B cell (primary cell): Measurements from ENCODE around the gene RPP30. TPM values are rescaled to one million over a fixed set of nuclear protein-coding genes. Genes with fewer than 3 reads are reported as not detected.

Experiments
- ATAC-seq: fragments of 200-7000 bp; cut with Tn5 transposase; one replicate; pipeline ENCODE4 v1.10.0; 2021; ENCODE audit warnings: low read depth, mild to moderate bottlenecking, moderate number of reproducible peaks, moderate library complexity
- CTCF ChIA-PET: fragments of 350-600 bp; sonication (Branson Sonifier 250); formaldehyde crosslinking; loops from one replicate; lab custom pipeline; 2021; ENCODE audit warnings: antibody characterized with exemption, inconsistent platforms; lab: Charles Lee
- POLR2A ChIA-PET: fragments of 350-600 bp; sonication (Branson Sonifier 250); formaldehyde crosslinking; loops from one replicate; lab custom pipeline; 2021; ENCODE audit warnings: antibody characterized with exemption; lab: Charles Lee
- DNase-seq: peaks from one replicate; pipeline ENCODE4 v3.0.0; 2013
- H2AFZ ChIP-seq: 2 replicates; pipeline ENCODE4 v1.6.1; 2012; ENCODE audit warnings: mild to moderate bottlenecking, low read depth, low read length; ENCODE audit not compliant: insufficient read depth, poor library complexity, severe bottlenecking
- H3K27ac ChIP-seq, 2 donors: 1 replicate in 1 of 2; 2 replicates in 1 of 2; pipeline ENCODE4 v1.5.1; 2012 to 2013; ENCODE audit warnings: low read length in 2 of 2, mild to moderate bottlenecking in 2 of 2, moderate library complexity in 1 of 2
- H3K27me3 ChIP-seq, 4 experiments: fragments of 200-600 bp in 1 of 4; sonication (generic) in 1 of 4; replicated peaks in 1 of 4; 1 replicate in 2 of 4; 2 replicates in 2 of 4; pipeline versions ENCODE4 v1.6.1 to v1.7.0; 2013 to 2016; ENCODE audit warnings: low read length in 3 of 4, mild to moderate bottlenecking in 2 of 4, mixed read lengths in 1 of 4, moderate library complexity in 1 of 4; ENCODE audit not compliant: insufficient read depth in 4 of 4, control insufficient read depth in 3 of 4; ENCODE audit errors: control extremely low read depth in 1 of 4
- H3K36me3 ChIP-seq, 2 experiments: replicated peaks in 1 of 2; 1 replicate in 1 of 2; 2 replicates in 1 of 2; pipeline versions ENCODE4 v1.6.1 to v1.7.1; 2013; ENCODE audit warnings: low read length in 1 of 2; ENCODE audit not compliant: insufficient read depth in 2 of 2, control insufficient read depth in 1 of 2; ENCODE audit errors: control extremely low read depth in 1 of 2, extremely low read depth in 1 of 2
- H3K4me1 ChIP-seq, 2 donors: fragments of 200-600 bp in 1 of 2; sonication (generic) in 1 of 2; 1 replicate in 1 of 2; 2 replicates in 1 of 2; pipeline versions ENCODE4 v1.5.1 to v1.6.1; 2013 to 2017; ENCODE audit warnings: low read length in 2 of 2; ENCODE audit not compliant: control insufficient read depth in 2 of 2, insufficient read depth in 2 of 2
- H3K4me2 ChIP-seq: replicated peaks from 2 replicates; pipeline ENCODE3; 2012; ENCODE audit warnings: mild to moderate bottlenecking, low read depth, low read length; ENCODE audit not compliant: poor library complexity, severe bottlenecking
- H3K4me3 ChIP-seq, 5 experiments: fragments of 200-600 bp in 1 of 5; sonication (generic) in 1 of 5; 1 replicate in 3 of 5; 2 replicates in 2 of 5; pipeline versions ENCODE4 v1.5.1 to v1.7.0; 2011 to 2016; ENCODE audit warnings: low read length in 4 of 5, mild to moderate bottlenecking in 4 of 5, low read depth in 2 of 5, control low read depth in 1 of 5, moderate library complexity in 1 of 5; ENCODE audit not compliant: insufficient read depth in 1 of 5; ENCODE audit errors: control extremely low read depth in 1 of 5, extremely low read depth in 1 of 5
- H3K79me2 ChIP-seq: fragments of 200-600 bp; sonication (generic); one replicate; pipeline ENCODE4 v1.6.0; 2016; ENCODE audit warnings: low read length; ENCODE audit not compliant: control insufficient read depth, insufficient read depth
- H3K9ac ChIP-seq: fragments of 200-600 bp; sonication (generic); 2 replicates; pipeline ENCODE4 v1.6.1; 2017; ENCODE audit warnings: mild to moderate bottlenecking, low read length, moderate library complexity
- H3K9me3 ChIP-seq, 3 donors: one replicate each; pipeline versions ENCODE4 v1.6.1 to v1.7.1; 2013; ENCODE audit warnings: low read length in 2 of 3; ENCODE audit not compliant: control insufficient read depth in 2 of 3, insufficient read depth in 1 of 3; ENCODE audit errors: control extremely low read depth in 1 of 3
- H4K20me1 ChIP-seq: 2 replicates; pipeline ENCODE4 v1.6.0; 2012; ENCODE audit warnings: mild to moderate bottlenecking, low read length; ENCODE audit not compliant: insufficient read depth, control insufficient read depth, poor library complexity, severe bottlenecking
- H3K27ac Mint-ChIP-seq: one replicate; pipeline ENCODE4 v1.8.0; 2021; ENCODE audit warnings: mixed read lengths
- H3K27me3 Mint-ChIP-seq: one replicate; pipeline ENCODE4 v1.8.0; 2021; ENCODE audit warnings: mixed read lengths
- H3K4me1 Mint-ChIP-seq: one replicate; pipeline ENCODE4 v1.8.0; 2021; ENCODE audit warnings: mixed read lengths
- H3K4me3 Mint-ChIP-seq: one replicate; pipeline ENCODE4 v1.8.0; 2021; ENCODE audit warnings: mixed read lengths
- H3K9me3 Mint-ChIP-seq: one replicate; pipeline ENCODE4 v1.8.0; 2022; ENCODE audit warnings: mixed read lengths; ENCODE audit not compliant: insufficient read depth
- CTCF ChIP-seq: fragments of 200-600 bp; IDR thresholded peaks from one replicate; pipeline ENCODE4 v1.8.0; 2022; ENCODE audit warnings: antibody characterized with exemption, mild to moderate bottlenecking
- EZH2 ChIP-seq: IDR thresholded peaks from 2 replicates; pipeline ENCODE4 v1.6.1; 2012; ENCODE audit warnings: borderline replicate concordance, low read depth, mild to moderate bottlenecking, moderate library complexity, low read length; ENCODE audit not compliant: insufficient read depth, poor library complexity, severe bottlenecking
- WGBS: methylation state at CpG from one replicate; pipeline ENCODE4 v1.1.5; 2013; ENCODE audit warnings: missing lambda C conversion rate; ENCODE audit not compliant: insufficient coverage; 5-methylcytosine and 5-hydroxymethylcytosine counted together
- intact Hi-C: fragments of 100-400 bp; cut with micrococcal nuclease; formaldehyde crosslinking; loops from one replicate; pipeline ENCODE4 v1.10.0; 2022
- polyA plus RNA-seq: library from polyadenylated mRNA; depleted of rRNA; stranded (reverse); fragments of >200 nt; gene quantifications from 2 replicates; pipeline ENCODE4 v1.2.3, GENCODE V29; 2012
- total RNA-seq, 2 donors: library from RNA; stranded (reverse); fragments of 120-200 nt in 1 of 2; gene quantifications; 1 replicate in 1 of 2; 2 replicates in 1 of 2; pipeline versions ENCODE4 v1.2.3 to v1.2.4, GENCODE V29; 2013 to 2022

Gene RPP30
- total and polyA plus RNA-seq, 2 donors (not counting 1 experiment from before 2014, with no cell fraction given): 28.2 to 41.7 TPM

GRCh38 chr10:90889636-90890035 lies 17.9 kb downstream of the RPP30 start:
- Histone ChIP-seq H3K4me3 (no peak overlapping the region), H3K27ac (no peak overlapping the region), H3K4me2 (no peak overlapping the region), H3K27me3 (no peaks in the 10 kb centered on the region), H2AFZ (no peak overlapping the region), H3K9ac (no peak overlapping the region), H3K9me3 (no peaks in the 10 kb centered on the region), H3K4me1 (no peaks in the 10 kb centered on the region), H3K79me2 (no peaks in the 10 kb centered on the region), H4K20me1 (no peaks in the 10 kb centered on the region), H3K36me3 (peaks cover 0 to 81% of the 10 kb centered on the region in 2 experiments)
- DNase-seq (no peak), ATAC-seq (no peak)
- no peak overlapping the region for H3K27ac Mint-ChIP-seq
- no peak for TF ChIP-seq EZH2
- no peak for TF ChIP-seq CTCF
- POLR2A ChIA-PET: no interaction called here
- CTCF ChIA-PET: interaction anchor here (0.7 to 3.5 kb wide), 4 partner anchors 10 to 26 kb away, joined by 3 to 18 read pairs (median 4); no protein-coding TSS in a partner anchor
- H3K4me1 Mint-ChIP-seq: no peaks in the 10 kb centered on the region
- no peak overlapping the region for H3K4me3 Mint-ChIP-seq
- no peaks in the 10 kb centered on the region for H3K27me3 Mint-ChIP-seq
- intact Hi-C loops: no loop called here
- no peaks in the 10 kb centered on the region for H3K9me3 Mint-ChIP-seq
- WGBS: no CpG with 5 or more reads among the region's 1 CpG

GRCh38 chr10:90890347-90890746 lies 18.6 kb downstream of the RPP30 start:
- no peaks in the 10 kb centered on the region for H3K79me2 ChIP-seq
- WGBS: no CpG with 5 or more reads among the region's 2 CpGs
- H3K4me2 ChIP-seq: no peak overlapping the region
- no peaks in the 10 kb centered on the region for H4K20me1 ChIP-seq
- Mint-ChIP-seq H3K4me1 (no peaks in the 10 kb centered on the region), H3K4me3 (no peak overlapping the region), H3K9me3 (no peaks in the 10 kb centered on the region), H3K27me3 (no peaks in the 10 kb centered on the region), H3K27ac (no peak overlapping the region)
- DNase-seq (no peak), ATAC-seq (no peak)
- TF ChIP-seq EZH2 (no peak), CTCF (no peak)
- CTCF ChIA-PET: interaction anchor here (1.0 to 3.5 kb wide), 2 partner anchors 11 to 20 kb away, joined by 3 to 18 read pairs; no protein-coding TSS in a partner anchor
- intact Hi-C loops: no loop called here
- no peak overlapping the region for H3K4me3 ChIP-seq
- H2AFZ ChIP-seq: no peak overlapping the region
- H3K9me3 ChIP-seq: no peaks in the 10 kb centered on the region
- no peak overlapping the region for H3K27ac ChIP-seq
- no peaks in the 10 kb centered on the region for H3K4me1 ChIP-seq
- no peak overlapping the region for H3K9ac ChIP-seq
- H3K36me3 ChIP-seq: peaks cover 0 to 77% of the 10 kb centered on the region in 2 experiments
- no peaks in the 10 kb centered on the region for H3K27me3 ChIP-seq
- POLR2A ChIA-PET: no interaction called here
